ENCODE results near the gene B4GALNT3. TPM values are rescaled to one million over a fixed set of nuclear protein-coding genes. Genes with fewer than 3 reads are reported as not detected.

Gene B4GALNT3
- total RNA-seq, 1 experiment from 2014 or later = 23.3 TPM

DNA sequence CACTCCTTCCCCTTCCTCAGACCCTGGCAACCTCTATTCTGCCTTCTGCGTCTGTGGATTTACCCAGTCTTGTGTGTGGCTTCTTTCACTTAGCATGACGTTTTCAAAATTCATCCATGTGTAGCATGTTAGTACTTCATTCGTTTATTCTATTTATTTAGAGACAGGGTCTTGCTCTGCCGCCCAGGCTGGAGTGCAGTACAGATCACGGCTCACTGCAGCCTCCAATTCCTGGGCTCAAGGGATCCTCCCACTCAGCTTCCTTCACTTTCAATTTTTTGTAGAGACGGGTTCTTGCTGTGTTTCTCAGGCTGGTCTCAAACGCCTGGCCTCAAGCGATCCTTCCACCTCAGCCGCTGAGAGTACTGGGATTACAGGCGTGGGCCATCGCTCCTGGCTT lies 37.0 kb downstream of the B4GALNT3 start:
- no peaks in the 10 kb centered on the region for H3K23me2 ChIP-seq (ENCODE audit: insufficient read length, low read depth, low read length, poor library complexity, severe bottlenecking)
- peaks cover 6 to 7% of the 10 kb centered on the region in 2 experiments for H3K4me1 Mint-ChIP-seq
- peak; percentile 14 for DNase-seq
- H3K27ac ChIP-seq (ENCODE audit: insufficient read length, low read depth, low read length) = no peak overlapping the region
- H2AK5ac ChIP-seq (ENCODE audit: insufficient read length, low read length) = no peak overlapping the region
- H3K79me1 ChIP-seq (ENCODE audit: insufficient read depth, low read depth, low read length, poor library complexity, severe bottlenecking) = no peaks in the 10 kb centered on the region
- H4K91ac ChIP-seq (ENCODE audit: insufficient read length, low read depth, low read length) = no peak overlapping the region
- H3K9ac ChIP-seq (ENCODE audit: extremely low read depth, insufficient read length, low read length) = no peak overlapping the region
- no peak overlapping the region for H2BK15ac ChIP-seq (ENCODE audit: low read depth, low read length)
- peaks cover 9 to 16% of the 10 kb centered on the region in 2 experiments; a peak in 4 of 5 replicates for H3K9me3 Mint-ChIP-seq
- H2BK120ac ChIP-seq (ENCODE audit: low read depth, low read length, poor library complexity, severe bottlenecking) = no peak overlapping the region
- no peak overlapping the region for H4K8ac ChIP-seq (replicated peaks; ENCODE audit: insufficient read length, low read depth, low read length)
- H3K79me2 ChIP-seq (ENCODE audit: insufficient read depth, low read length) = no peaks in the 10 kb centered on the region
- H3K27ac Mint-ChIP-seq = peak overlapping the region in 1 of 3 experiments; percentile 63; a peak in 1 of 7 replicates
- H3K14ac ChIP-seq (ENCODE audit: insufficient read depth, low read length) = no peak overlapping the region
- H3K9me3 ChIP-seq (ENCODE audit: control insufficient read depth, low read depth, low read length) = no peaks in the 10 kb centered on the region
- H3T11ph ChIP-seq (ENCODE audit: low read length) = no peak overlapping the region
- H2AFZ ChIP-seq (ENCODE audit: low read length) = no peak overlapping the region
- H3K4ac ChIP-seq (ENCODE audit: low read depth, low read length) = no peak overlapping the region
- peaks cover under 1% of the 10 kb centered on the region; the same call in 1 of the 2 replicates for H3K4me1 ChIP-seq (ENCODE audit: insufficient read depth, low read length)
- TF ChIP-seq, protein P1, sequence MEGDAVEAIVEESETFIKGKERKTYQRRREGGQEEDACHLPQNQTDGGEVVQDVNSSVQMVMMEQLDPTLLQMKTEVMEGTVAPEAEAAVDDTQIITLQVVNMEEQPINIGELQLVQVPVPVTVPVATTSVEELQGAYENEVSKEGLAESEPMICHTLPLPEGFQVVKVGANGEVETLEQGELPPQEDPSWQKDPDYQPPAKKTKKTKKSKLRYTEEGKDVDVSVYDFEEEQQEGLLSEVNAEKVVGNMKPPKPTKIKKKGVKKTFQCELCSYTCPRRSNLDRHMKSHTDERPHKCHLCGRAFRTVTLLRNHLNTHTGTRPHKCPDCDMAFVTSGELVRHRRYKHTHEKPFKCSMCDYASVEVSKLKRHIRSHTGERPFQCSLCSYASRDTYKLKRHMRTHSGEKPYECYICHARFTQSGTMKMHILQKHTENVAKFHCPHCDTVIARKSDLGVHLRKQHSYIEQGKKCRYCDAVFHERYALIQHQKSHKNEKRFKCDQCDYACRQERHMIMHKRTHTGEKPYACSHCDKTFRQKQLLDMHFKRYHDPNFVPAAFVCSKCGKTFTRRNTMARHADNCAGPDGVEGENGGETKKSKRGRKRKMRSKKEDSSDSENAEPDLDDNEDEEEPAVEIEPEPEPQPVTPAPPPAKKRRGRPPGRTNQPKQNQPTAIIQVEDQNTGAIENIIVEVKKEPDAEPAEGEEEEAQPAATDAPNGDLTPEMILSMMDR (conservative IDR thresholded peaks at IDR 0.05) = no peak
- H4K5ac ChIP-seq (ENCODE audit: insufficient read length, low read depth, low read length) = no peak overlapping the region
- H3K4me3 Mint-ChIP-seq = no peak overlapping the region
- H2BK20ac ChIP-seq (ENCODE audit: low read depth, low read length, poor library complexity, severe bottlenecking) = no peak overlapping the region
- peaks cover 0 to 7% (median 4%) of the 10 kb centered on the region in 3 experiments; a peak in 4 of 7 replicates for H3K36me3 Mint-ChIP-seq (ENCODE audit: insufficient read depth in 1 of 3, low read depth in 3 of 3)
- no peaks in the 10 kb centered on the region for H4K20me1 ChIP-seq (ENCODE audit: control insufficient read depth, insufficient read depth, insufficient read length)
- H2BK5ac ChIP-seq (ENCODE audit: insufficient read length, low read length) = no peak overlapping the region
- no peak overlapping the region for H3K4me2 ChIP-seq (ENCODE audit: insufficient read depth, insufficient read length, low read length)
- H3K23ac ChIP-seq (ENCODE audit: insufficient read length, low read depth, low read length) = no peak overlapping the region
- H3K18ac ChIP-seq (ENCODE audit: insufficient read length, low read depth, low read length) = no peak overlapping the region
- no peaks in the 10 kb centered on the region for H3K27me3 ChIP-seq (ENCODE audit: insufficient read depth, low read length)
- WGBS (ENCODE audit: extremely low coverage, insufficient read length, low lambda C conversion rate) = no CpG with 5 or more reads among the region's 11 CpGs
- H2BK12ac ChIP-seq (ENCODE audit: insufficient read length, low read depth, low read length) = no peak overlapping the region
- H3K27me3 Mint-ChIP-seq (ENCODE audit: low read depth) = no peaks in the 10 kb centered on the region
- H3K56ac ChIP-seq (ENCODE audit: insufficient read length, low read depth, low read length) = no peak overlapping the region

Measured in H9 (cell line).